Activated CD8-positive, alpha-beta T cell treated with anti-CD3 and anti-CD28 coated beads, Interleukin-2, amount 10 ng/mL, durations not matched to agents 7 days and 5 days (primary cell): ENCODE measurements around the gene RBM11. TPM values are rescaled to one million over a fixed set of nuclear protein-coding genes. Genes with fewer than 3 reads are reported as not detected.

Experiments
- ATAC-seq: fragments of 150-1000 bp; cut with Tn5 transposase; one replicate; pipeline ENCODE4 v1.10.0; 2021; ENCODE audit warnings: moderate library complexity
- CTCF ChIA-PET: fragments of 350-600 bp; sonication (Branson Sonifier 250); formaldehyde crosslinking; loops from one replicate; lab custom pipeline; 2021; ENCODE audit warnings: antibody characterized with exemption; lab: Charles Lee
- POLR2A ChIA-PET: fragments of 350-600 bp; sonication (Branson Sonifier 250); formaldehyde crosslinking; loops from one replicate; lab custom pipeline; 2021; ENCODE audit warnings: antibody characterized with exemption; lab: Charles Lee
- DNase-seq: peaks from one replicate; pipeline ENCODE4 v3.0.0-alpha.2; 2020
- H3K27ac Mint-ChIP-seq: one replicate; pipeline ENCODE4 v1.8.0; 2021; ENCODE audit warnings: mild to moderate bottlenecking, mixed read lengths
- H3K27me3 Mint-ChIP-seq: one replicate; pipeline ENCODE4 v1.8.0; 2021; ENCODE audit warnings: low read depth, mixed read lengths
- H3K36me3 Mint-ChIP-seq: one replicate; pipeline ENCODE4 v1.8.0; 2021; ENCODE audit warnings: low read depth, mixed read lengths
- H3K4me1 Mint-ChIP-seq: one replicate; pipeline ENCODE4 v1.8.0; 2021; ENCODE audit warnings: low read depth, mixed read lengths
- H3K4me3 Mint-ChIP-seq: one replicate; pipeline ENCODE4 v1.8.0; 2021; ENCODE audit warnings: mild to moderate bottlenecking, mixed read lengths
- H3K9me3 Mint-ChIP-seq: one replicate; pipeline ENCODE4 v1.8.0; 2022; ENCODE audit warnings: mixed read lengths; ENCODE audit not compliant: insufficient read depth
- total RNA-seq, 2 experiments: library from RNA; stranded (reverse); gene quantifications; one replicate each; pipeline ENCODE4 v1.2.3, GENCODE V29; 2021

The RBM11 gene
- total RNA-seq, 2 experiments from 2014 or later = 0.34 to 0.50 TPM

DNA sequence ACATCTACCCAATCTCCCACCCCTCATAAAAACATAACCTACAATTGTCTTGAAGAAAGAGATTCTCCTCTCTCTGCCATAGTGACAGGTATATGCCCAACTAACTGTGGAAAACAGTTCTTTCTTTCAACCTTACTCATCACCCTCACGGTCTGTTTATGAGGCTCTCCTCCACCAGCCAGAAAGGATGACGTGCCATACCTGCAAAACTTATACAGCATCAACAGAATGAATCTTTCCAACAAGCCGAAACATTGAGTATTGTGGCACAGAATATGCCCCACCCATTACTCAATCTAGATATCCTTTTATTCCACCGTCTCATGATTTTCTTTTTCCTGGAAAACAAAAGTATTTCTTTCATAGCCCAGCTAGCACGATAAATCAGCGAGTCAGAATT, 55.7 kb downstream of the RBM11 start:
- Mint-ChIP-seq H3K27me3 (peaks cover 20% of the 10 kb centered on the region), H3K4me1 (no peaks in the 10 kb centered on the region), H3K27ac (no peak overlapping the region), H3K9me3 (no peaks in the 10 kb centered on the region), H3K36me3 (no peaks in the 10 kb centered on the region), H3K4me3 (no peak overlapping the region)
- ATAC-seq (no peak), DNase-seq (no peak)
- CTCF ChIA-PET = no interaction called here
- POLR2A ChIA-PET = no interaction called here

DNA sequence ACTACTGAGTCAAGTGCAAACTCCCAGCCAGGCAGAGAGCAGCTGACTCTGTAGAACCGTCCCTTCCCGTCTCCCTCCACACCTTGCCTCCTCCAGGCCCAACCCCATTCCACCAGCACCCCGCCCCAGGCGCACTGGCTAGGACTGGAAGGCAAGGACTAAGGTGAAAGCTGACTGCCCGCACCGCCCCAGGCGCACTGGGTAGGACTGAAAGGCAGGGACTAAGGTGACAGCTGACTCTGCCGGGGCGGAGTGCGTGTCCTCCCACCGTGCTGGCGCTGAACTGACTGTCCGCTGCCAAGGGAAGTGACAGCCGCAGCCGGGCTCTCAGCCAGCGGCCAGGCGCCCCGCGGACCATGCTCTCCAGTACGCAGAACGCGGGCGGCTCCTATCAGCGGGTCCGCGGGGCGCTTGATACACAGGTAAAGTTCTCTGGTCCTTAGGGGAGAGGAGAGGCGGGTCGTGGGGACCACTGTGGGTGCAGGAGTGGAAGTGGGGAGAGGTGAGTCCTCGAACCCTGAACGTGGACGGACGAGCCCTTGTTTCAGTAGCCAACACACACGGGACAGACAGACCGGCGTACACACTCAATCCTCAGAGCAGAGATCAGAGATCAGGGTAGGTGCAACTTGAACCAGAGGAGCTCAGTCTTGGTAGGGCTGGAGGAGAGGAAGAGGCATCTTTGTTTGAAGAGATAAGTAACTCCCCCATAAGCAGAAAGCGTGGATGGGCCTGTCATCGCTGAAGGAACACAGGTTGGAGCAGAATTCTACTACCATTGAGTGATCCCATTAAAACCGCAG, 58.0 kb downstream of the RBM11 start:
- ATAC-seq = no peak
- Mint-ChIP-seq H3K4me1 (no peaks in the 10 kb centered on the region), H3K4me3 (no peak overlapping the region), H3K27me3 (peaks cover 20% of the 10 kb centered on the region), H3K9me3 (no peaks in the 10 kb centered on the region), H3K36me3 (no peaks in the 10 kb centered on the region), H3K27ac (no peak overlapping the region)
- DNase-seq = no peak
- ChIA-PET POLR2A (no interaction called here), CTCF (no interaction called here)

DNA sequence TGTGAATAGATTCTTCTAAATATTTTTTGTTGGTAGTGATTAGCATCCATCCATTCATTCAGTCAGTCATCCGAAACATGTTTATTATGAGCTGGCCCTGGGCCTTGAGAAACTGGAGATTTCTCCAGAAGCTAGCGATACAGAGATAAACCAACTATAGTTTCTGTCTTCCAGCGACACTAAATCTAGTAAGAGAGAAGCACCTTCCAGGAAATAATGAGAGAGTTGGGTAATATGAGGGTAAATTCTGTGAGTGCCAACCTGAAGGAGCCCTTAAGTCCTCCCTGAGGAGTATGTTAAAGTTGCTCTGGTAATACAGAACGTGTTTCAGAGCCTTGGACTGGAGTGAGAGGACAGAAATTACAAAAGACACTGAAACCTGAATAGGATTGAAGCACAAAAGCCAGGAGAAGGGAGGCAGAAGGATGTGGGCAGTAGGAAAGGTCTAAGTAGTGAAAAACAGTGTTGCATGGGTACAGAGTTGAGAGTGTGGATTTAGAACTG, 59.8 kb downstream of the RBM11 start:
- H3K27ac Mint-ChIP-seq = no peak overlapping the region

More for the DNA sequence above, 59.8 kb downstream of the RBM11 start:
- Mint-ChIP-seq H3K27me3 (peaks cover 26% of the 10 kb centered on the region), H3K36me3 (no peaks in the 10 kb centered on the region), H3K4me3 (no peak overlapping the region), H3K9me3 (no peaks in the 10 kb centered on the region), H3K4me1 (no peaks in the 10 kb centered on the region)
- ATAC-seq (no peak), DNase-seq (no peak)
- CTCF ChIA-PET = interaction anchor here (1.6 kb wide), 1 partner anchor 16 kb away, joined by 5 read pairs; no protein-coding TSS in a partner anchor
- POLR2A ChIA-PET = no interaction called here

Other genes with a start within 250 kb of the RBM11 start
- not detected for gene LIPI, start 5.2 kb upstream of the RBM11 start, total RNA-seq
- gene HSPA13, start 167.0 kb downstream of the RBM11 start, total RNA-seq = 10 to 100 TPM; 26.0 to 30.4 TPM